GM18868 (cell line): ENCODE measurements around the gene SPRED2.

Experiments used
- ATAC-seq: cut with Tn5 transposase; IDR thresholded peaks from one replicate; pipeline ENCODE4 v1.9.1; 2021; ENCODE audit warnings: mild to moderate bottlenecking, moderate library complexity; ENCODE audit not compliant: unreplicated experiment

SPRED2 gene

DNA sequence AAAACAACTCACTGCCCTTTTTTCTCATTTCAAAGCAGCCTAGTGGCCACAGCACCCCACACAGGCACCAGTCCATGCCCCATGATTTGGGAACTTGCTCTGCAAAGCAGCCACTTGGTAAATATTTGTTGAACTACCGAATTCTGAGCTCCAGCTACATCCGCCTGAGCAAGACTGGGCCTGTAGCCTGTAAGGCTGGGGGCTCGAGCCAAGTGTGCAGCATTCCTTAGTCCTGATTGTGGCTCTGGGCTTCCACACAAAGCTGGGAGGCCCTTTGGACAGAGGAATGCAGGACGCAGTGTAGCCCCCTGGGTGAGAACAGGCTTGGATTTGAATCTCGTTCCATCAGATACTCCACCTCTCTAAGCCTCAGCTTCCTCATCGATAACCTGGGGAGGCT is 116.3 kb downstream of the SPRED2 start:
- no peak for ATAC-seq

DNA sequence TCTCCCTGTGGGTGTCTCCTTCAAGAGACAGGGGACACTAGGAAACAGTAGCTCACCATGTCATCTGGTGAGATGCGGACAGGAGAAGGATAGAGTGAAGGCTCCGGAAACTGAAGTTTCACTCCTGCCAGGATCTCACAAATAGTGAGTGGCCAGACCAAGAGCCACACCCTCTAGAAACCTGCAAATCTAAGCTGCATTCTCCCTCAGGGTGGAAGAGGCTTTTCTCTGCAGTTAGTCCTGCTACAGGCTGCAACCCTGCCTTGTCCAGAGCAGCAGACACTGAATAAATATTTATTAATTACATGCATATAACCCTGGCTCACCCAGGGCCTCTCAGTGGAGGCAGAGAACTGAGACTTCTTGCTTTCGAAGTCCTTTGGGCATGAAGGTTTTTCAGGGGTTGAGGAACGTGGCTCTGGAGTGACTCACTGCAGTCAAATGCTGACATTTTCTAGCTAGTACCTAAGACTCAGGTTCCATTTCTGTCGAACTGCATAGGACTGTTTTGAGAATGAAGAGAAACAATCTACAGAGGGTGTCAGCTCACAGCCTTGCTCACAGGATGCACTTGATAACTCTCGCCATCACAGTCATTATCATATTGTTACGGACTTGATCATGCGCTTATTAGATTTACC is 117.5 kb downstream of the SPRED2 start:
- ATAC-seq: no peak

DNA sequence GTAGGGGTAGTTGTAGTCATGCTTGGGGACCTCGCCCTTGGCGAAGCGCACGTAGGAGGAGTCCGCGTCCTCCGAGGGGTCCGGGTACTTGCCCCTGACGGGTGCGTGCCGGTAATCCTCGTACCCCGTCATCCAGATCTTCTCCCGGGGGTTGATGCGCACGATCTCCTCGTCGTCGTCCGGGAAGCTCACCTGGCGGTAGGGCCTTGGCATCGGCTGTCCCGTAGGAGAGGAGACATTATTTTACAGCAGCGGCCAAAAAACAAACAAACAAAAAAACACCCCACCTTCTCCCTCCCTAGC is 118.5 kb downstream of the SPRED2 start:
- no peak for ATAC-seq

DNA sequence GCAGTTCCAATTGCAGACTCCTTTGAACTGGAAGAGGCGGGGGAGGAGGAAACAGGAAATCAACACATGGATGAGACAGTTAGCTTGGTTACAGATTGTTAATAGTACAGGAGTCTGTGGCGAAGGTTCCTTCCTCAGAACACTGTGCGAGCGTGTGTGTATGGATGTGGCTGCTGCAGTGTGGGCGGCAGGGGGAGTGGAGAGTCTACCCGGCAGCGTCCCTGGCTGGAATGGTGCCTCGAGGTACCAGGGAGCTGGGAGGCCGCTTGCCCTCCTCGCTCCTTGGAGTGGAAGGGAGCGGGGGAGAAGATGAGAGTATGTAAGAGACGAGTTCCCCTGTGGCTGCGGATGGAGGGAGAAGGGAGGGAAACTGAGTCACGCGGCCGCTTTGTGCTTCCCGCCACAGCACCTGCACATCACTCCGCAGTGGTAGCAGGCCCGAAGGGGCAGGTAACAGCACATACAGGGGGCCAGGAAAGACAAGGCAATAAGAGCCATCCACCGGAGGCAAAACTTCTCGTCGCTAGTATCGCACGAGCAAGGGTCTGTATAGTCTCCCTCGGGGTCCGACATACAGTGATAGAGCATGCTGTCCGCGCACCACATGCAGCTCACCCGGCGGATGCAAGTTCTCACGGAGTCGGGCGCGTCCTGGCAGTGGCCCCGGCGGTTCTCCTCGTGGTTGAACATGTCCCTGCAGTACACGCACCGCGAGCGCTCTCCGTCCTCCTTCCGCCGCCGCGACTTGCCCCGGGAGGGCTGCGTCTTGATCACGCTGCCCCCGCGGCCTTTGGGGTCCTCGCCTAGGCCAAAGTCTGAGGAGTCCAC is 119.1 kb downstream of the SPRED2 start:
- no peak for ATAC-seq

DNA sequence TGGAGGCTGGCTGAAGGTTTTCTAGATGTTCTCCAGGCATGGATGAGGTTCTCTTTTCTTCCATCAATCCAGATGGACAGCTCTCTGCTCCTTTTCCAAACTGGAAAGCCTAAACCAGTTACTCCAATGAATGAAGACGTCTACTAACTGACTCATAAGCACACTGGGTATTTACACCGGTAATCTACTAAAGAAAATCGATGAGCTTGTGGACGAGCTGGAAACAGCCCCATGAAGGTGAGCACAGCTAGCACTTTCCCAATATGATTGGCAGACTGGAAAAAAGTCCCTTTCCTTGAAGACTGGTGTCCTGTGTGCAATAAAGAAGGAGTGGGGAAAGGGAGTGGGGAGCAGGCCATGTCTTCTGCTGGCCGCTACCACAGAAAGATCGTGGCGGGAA is 120.8 kb downstream of the SPRED2 start:
- ATAC-seq: no peak

DNA sequence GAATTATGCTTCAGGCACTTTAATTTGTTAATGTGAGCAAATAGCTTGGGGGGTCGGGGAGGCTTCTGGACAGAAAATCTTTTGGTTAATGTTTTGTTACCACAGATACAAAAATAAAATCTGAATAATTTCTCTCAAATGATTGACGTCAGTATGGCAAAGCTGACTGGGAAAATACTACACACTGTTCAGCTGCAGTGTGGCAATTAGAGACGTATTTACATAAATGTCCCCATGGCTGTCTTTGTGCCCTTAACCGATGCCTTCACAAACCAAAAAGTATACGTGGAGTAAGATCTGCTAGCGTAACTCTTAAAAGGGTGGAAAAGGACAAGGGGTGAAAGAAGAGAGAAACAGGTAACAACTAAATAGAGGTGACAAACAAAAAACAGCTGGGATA is 121.3 kb downstream of the SPRED2 start:
- no peak for ATAC-seq

DNA sequence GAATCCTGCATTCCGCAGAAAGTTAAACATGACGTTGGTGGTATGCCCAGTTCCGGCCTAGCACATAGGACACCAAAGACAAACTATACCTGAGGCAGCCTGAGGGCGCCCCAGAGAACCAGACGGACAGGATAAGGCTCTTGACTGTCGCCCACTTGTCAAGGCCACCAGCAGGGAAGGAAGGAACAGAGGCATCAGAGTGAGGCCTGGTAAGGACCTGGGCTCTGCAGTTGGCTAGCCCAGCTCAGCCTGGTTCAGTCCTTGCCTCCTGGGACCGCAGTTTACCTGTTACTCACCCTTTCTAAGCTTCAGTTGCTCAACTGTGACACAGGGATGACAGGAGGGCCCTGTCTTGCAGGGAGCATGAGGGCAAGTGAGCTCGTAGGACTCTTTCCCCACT is 122.7 kb downstream of the SPRED2 start:
- ATAC-seq: no peak

DNA sequence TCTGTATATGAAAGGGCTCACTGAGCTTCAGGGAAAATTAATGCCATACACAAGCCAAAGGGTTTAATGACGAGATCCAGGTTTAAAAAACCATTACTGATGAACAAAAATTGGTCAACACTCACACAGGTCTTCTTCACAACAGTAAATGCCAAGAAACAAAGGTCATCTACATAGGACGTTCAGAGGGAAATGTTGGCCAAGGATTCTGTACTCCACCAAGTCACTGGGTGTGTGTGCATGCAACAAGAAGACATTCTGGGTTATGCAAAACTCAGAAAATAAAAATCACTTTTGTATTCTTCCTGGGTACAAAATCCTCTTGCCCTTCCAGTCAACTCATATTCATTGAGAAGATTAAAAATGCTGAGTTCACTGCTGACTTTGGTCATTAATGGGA is 126.5 kb downstream of the SPRED2 start:
- no peak for ATAC-seq

DNA sequence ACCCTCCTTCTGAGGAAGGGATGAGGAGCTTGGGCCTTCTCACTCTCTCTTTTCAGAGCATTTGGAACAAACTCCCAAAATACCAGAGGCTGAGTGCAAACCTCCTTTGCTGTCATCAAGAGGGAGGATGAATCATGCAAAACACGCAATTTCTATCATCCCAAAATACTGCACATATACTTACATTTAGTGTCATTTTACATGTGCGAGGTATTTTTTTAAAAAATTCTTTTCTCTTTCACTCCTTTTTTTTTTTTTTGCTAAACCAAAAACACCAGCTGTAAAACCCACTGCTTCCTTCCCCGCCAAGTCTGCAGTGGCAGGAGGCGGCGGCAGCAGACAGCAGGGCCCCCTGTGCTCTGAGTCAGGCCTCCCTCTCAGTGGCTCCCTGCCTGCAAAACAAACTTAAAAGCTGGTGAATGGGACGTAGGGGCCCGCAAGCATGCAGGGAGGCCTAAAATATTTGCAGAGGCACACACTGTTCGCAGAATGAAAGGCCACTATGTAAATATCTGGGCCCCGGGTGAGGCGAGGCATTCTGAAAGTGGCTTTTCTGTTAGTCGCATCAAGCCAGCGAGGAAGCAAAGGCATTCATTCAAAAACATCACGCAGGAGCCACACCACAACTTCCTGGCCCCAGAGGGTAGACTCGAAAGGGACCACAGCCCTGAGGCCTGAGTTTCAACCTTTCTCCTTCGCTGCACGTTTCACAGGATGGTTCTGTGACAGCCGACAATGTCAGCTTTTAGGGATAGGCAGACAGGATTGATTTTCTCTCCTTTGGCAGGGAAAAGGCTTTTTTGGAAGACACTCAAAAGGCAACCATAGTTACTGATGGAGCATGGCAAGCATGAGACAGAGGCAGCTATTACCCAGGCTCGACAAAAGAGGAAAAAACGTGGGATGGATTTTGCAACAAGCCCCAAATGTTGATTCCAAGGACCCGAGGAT is 131.4 kb downstream of the SPRED2 start:
- peak; percentile 89 for ATAC-seq

DNA sequence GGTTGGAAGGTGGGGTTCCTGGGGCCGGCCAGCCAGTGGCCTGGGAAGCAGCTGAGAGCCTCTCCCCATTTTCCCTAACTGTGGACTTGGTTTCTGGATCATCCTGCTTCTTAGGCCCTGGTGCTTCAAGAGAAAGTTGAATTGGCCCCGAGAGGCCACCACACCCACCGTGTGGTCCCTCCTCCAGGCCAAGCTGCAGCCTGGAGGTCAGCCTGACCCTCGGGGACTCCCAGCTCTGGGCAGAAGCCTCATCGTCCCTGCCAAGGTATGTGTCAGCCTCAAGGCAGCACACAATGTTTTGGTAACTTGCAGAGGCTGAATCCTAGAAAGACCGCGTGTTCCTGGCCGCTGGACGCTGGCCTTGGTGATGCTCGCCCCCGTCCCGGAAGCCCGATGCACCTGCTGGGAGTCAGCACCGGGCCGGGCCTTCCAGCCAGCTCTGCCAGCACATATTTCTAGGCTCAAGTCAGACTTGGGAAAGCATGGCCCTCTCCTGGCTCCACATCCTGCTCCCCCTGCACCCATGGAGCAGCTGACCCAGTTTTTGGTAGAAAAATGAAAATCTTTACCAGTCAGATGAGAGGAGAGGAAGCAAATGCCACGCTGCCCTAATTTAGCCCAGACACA is 132.2 kb downstream of the SPRED2 start:
- no peak for ATAC-seq

DNA sequence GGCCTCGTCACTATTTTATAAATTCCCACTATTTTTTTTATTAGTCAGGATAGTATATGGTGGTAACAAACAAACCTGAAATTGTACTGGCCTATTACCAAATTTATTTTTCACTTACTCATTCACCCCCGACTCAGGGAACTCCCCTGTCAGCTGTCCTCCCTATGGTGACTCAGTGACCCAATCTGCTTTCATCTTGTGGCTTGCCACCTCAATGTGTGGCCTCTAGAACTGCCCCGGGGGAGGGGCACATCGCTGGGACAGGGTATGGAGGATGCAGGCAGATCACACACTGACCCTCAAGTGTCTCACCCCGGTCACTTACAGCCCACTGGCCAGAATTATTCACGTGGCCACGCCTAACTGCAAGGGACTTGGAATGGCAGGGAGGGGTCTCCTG is 133.2 kb downstream of the SPRED2 start:
- no peak for ATAC-seq

DNA sequence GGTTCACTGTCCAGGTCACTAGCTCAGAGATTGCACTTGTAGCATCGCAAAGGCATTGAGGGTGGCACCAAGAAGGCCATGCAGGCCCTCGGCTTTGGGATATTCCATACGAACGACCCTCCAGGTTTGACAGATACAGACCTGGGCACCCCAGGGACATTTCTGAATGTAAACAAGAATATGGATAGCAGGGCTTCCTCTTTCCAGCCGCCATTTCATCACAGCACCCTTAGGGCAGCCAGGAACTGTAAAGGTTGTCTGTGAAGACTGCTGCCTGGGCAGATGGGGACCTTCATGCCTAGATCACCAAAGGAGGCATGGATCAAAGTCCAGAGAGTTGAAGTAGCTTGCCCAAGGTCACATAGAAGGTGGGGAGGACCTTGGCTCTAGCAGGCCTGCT is 134.3 kb downstream of the SPRED2 start:
- no peak for ATAC-seq

DNA sequence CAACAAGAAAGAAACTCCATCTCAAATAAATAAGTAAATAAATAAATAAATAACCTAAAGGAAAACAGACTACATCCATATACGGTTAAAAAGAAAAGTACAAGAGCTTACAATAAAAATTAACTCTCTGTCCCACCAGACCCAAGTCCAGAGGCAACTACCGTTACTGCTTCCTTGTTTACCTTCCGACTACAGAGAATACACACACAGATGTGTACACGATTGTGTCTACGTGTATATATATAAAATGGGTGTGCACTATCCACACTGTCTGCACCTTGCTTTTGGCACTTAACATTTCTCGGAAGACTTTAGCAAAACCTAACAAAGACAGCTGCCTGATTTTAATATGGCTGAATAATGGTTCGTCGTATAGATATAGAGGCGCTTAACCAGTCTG is 134.9 kb downstream of the SPRED2 start:
- ATAC-seq: no peak

DNA sequence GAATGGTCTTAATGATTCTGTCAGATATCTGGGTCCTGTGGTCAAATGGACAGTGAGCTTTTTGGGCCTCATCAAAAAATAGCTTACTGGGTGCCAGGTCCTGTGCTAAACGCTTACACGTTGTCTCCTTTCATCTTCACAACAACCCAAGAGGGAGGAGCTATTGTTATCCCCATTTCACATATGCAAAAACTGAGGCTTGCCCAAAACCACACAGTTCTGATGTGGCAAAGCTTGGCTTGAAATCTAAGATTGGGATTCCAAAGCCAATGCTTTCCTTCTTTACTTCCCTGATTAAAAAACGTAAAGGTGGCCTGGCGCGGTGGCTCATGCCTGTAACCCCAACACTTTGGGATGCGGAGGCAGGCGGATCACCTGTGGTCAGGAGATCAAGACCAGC is 135.4 kb downstream of the SPRED2 start:
- ATAC-seq: no peak

DNA sequence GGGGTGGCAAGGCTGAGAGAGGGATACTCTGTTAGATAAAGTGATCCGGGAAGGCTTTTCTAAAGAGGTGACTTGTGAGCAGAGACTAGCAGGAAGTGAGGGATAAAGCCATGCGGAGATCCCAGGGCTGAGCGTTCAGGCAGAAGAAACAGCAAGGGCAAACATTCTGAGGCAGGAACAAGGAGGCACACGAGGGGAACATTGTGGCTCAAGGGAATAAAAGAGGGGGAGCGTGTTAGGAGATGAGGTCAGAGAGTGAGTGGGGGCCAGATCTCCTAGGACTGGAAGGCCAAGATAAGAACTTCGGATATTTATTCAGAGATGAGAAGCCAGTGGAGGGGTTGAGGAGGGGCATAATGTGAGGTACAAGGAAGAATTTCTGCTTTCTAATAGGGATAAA is 137.7 kb downstream of the SPRED2 start:
- ATAC-seq: no peak

DNA sequence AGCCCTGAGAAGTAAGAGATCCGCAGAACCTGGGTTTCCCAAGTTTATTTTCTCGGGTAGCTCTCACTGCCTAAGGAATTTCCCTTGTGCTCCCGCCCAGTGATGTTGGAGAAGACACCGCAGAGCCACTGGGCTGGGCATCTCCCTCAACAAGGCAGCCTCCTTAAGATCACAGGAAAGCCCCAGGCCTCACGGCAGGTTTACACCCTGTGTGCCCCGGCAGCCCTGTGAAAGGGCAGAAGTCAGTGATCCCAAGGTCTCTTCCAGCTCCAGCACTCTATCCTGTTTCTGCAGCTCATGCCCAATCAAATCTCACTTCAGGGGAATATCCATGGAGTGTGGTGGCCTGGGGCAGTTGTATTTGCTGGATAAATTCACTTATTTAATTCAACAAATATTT is 138.3 kb downstream of the SPRED2 start:
- ATAC-seq: no peak

DNA sequence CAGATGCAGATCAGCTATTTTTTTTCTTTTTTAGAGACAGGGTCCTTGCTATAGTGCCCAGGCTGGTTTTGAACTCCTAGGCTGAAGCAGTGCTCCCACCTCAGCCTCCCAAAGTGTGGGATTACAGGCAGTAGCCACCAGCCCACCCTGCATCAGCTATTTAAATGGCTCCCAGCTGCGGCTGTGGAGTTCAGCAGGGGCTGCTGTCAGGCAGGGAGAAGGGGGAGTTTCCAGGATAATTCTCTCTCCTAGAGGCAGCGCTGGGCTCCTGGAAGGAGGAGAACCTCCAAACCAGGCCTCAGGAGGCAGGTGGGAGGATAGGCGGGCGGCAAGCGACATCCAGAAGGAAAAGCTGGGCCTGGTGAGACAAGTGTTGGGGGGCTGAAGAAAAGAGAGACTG is 139.0 kb downstream of the SPRED2 start:
- ATAC-seq: no peak

DNA sequence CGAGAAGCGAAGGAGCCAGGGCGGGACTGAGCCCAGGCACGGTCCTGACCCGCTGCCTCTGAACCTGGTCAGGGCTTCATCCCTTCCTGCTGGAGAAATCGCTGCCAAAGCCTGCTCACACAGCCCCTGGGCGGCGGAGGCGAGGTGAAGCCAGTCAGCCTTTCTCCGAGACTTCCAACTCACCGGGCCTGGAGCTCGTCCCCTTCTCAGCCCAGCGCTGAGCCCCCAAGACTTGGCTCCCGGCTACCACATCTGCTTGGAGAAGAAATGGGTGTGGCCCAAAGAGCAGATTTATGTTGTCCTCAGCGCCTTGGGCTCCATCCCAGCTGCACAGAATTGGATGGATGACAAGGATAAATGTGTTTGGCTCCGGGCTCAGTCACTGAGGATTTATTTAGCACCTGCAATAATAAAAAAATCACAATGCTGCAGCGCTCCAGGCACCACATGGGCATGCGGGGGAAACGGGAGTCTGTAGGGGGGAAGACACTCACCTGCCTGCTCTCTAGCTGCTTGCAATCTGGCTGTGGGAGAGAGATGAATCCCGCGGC is 139.9 kb downstream of the SPRED2 start:
- no peak for ATAC-seq

DNA sequence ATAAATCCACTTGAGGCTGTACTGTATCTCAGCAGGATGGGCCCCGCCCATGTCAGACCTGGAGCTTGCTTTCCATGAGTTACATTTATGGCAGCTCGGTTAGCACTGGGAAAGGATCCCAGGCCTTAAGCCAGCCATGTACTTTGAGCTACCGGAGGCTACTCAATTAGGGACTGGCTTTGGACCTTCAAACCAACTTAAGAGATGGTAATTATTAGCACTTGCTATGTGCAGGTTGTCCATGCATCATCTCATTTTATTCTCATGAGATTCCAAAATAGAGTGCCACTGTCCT is 140.3 kb downstream of the SPRED2 start:
- ATAC-seq: no peak

DNA sequence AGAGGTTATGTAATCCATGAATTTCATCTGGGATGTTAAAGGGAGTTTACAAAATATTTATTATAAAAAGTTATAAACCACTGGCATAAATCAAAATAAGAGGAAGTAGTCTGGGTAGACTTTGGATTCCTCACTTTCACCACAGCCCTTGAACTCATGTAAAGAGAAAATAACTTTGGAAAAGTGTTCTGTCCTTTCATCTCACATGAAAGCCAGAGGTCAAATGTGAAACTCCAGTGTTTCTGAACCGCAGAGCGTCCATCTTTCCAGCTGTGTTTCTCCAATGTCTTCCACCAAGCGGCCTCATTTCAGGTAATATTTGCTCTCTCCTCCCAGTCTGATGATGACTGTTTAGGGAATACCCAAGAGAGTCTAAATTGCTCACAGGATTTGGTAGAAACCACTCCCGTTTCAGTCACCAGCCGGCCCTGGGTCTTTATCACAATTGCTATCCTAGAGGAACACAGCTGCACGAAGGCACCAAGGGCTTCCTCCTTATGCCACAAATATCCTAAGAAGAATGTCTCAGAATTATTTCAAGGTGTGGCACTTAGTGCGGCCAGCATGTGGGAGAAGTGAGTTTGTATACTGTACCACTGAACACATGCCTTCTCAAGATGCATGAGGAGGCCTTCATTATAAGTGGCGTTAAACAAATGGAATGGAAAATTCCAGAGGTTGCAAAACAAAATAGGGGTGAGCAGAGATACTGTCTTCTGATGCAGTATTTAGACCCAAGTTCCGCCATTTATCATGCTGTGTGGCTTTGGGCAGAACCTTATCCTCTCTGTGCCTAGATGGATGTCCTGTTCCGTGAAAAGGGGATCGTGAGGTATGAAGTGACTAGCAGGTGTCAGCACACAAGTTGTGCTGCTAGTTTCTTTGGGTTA is 140.9 kb downstream of the SPRED2 start:
- ATAC-seq: no peak
